GM06990 (cell line): ENCODE data around the gene TMEM169.

Experiments
- DNase-seq: peaks from one replicate; pipeline ENCODE4 v3.0.0-alpha.2; 2011; ENCODE audit not compliant: insufficient read length; ENCODE audit errors: extremely low read depth
- H3K27me3 ChIP-seq: replicated peaks from 2 replicates; pipeline ENCODE4 v1.6.0; 2011; ENCODE audit warnings: low read length; ENCODE audit not compliant: control insufficient read depth, insufficient read depth
- H3K36me3 ChIP-seq: 2 replicates; pipeline ENCODE4 v1.5.1; 2011; ENCODE audit warnings: low read length; ENCODE audit not compliant: control insufficient read depth, insufficient read depth
- H3K4me3 ChIP-seq: replicated peaks from 2 replicates; pipeline ENCODE4 v1.5.1; 2011; ENCODE audit warnings: low read depth, mild to moderate bottlenecking, control low read depth, low read length
- CTCF ChIP-seq: IDR thresholded peaks from 2 replicates; pipeline ENCODE4 v1.5.1; 2011; ENCODE audit warnings: low read length, control low read depth, mild to moderate bottlenecking, inconsistent platforms; ENCODE audit not compliant: insufficient read depth, poor library complexity, severe bottlenecking

TMEM169 gene

GRCh38 chr2:216041438-216041837 is 40.3 kb upstream of the TMEM169 start:
- no peak overlapping the region for H3K4me3 ChIP-seq
- no peaks in the 10 kb centered on the region for H3K27me3 ChIP-seq
- DNase-seq: no peak
- no peak for TF ChIP-seq CTCF
- H3K36me3 ChIP-seq: peaks cover 2% of the 10 kb centered on the region; the same call in 1 of the 2 replicates

- DNase-seq: no peak
- Histone ChIP-seq H3K4me3 (no peak overlapping the region), H3K27me3 (no peaks in the 10 kb centered on the region), H3K36me3 (peaks cover 2% of the 10 kb centered on the region; the same call in 1 of the 2 replicates)
- no peak for TF ChIP-seq CTCF
These were observed 37.8 kb upstream of the TMEM169 start for GRCh38 chr2:216043949-216044348.

- no peak overlapping the region for H3K4me3 ChIP-seq
- H3K36me3 ChIP-seq: peaks cover 2% of the 10 kb centered on the region; the same call in 1 of the 2 replicates
- no peaks in the 10 kb centered on the region for H3K27me3 ChIP-seq
- TF ChIP-seq CTCF: no peak
- no peak for DNase-seq
These were observed 36.7 kb upstream of the TMEM169 start for GRCh38 chr2:216044883-216045486.

GRCh38 chr2:216047397-216047796 is 34.3 kb upstream of the TMEM169 start:
- H3K36me3 ChIP-seq: peaks cover 2% of the 10 kb centered on the region; the same call in 1 of the 2 replicates
- no peaks in the 10 kb centered on the region for H3K27me3 ChIP-seq
- H3K4me3 ChIP-seq: no peak overlapping the region
- no peak for TF ChIP-seq CTCF
- no peak for DNase-seq

- Histone ChIP-seq H3K4me3 (no peak overlapping the region), H3K27me3 (no peaks in the 10 kb centered on the region), H3K36me3 (no peaks in the 10 kb centered on the region)
- DNase-seq: no peak
- no peak for TF ChIP-seq CTCF
These were observed 32.3 kb upstream of the TMEM169 start for GRCh38 chr2:216049452-216049851.

- TF ChIP-seq CTCF: no peak
- Histone ChIP-seq H3K4me3 (no peak overlapping the region), H3K36me3 (no peaks in the 10 kb centered on the region), H3K27me3 (no peaks in the 10 kb centered on the region)
- DNase-seq: no peak
These were observed 30.4 kb upstream of the TMEM169 start for GRCh38 chr2:216051350-216051749.
